Progenitor cell of endocrine pancreas (in vitro differentiated cells): ENCODE data around the gene RANBP9. TPM values are rescaled to one million over a fixed set of nuclear protein-coding genes. Genes with fewer than 3 reads are reported as not detected.
A peak's percentile ranks its signal among the peaks of the same experiment; 100 is the strongest.

Experiments used
- DNase-seq: peaks from one replicate; pipeline ENCODE4 v3.0.0; 2021; ENCODE audit warnings: low spot score; ENCODE audit not compliant: unreplicated experiment
- H3K27ac Mint-ChIP-seq: 2 replicates; pipeline ENCODE4 v1.8.0; 2021; ENCODE audit warnings: mild to moderate bottlenecking, moderate library complexity, mixed read lengths
- H3K27me3 Mint-ChIP-seq: 2 replicates; pipeline ENCODE4 v1.8.0; 2021; ENCODE audit warnings: mixed read lengths
- H3K36me3 Mint-ChIP-seq: 2 replicates; pipeline ENCODE4 v1.8.0; 2022; ENCODE audit warnings: mixed read lengths; ENCODE audit not compliant: insufficient read depth
- H3K4me1 Mint-ChIP-seq: 2 replicates; pipeline ENCODE4 v1.8.0; 2021; ENCODE audit warnings: low read depth, mixed read lengths
- H3K4me3 Mint-ChIP-seq: 2 replicates; pipeline ENCODE4 v1.8.0; 2021; ENCODE audit warnings: low read depth, mild to moderate bottlenecking, moderate library complexity, mixed read lengths
- H3K9me3 Mint-ChIP-seq: 2 replicates; pipeline ENCODE4 v1.8.0; 2021; ENCODE audit warnings: low read depth, mixed read lengths
- CTCF ChIP-seq: fragments of 200-600 bp; sonication (generic); IDR thresholded peaks from one replicate; pipeline ENCODE4 v1.5.0; 2021; ENCODE audit warnings: antibody characterized with exemption, mild to moderate bottlenecking; ENCODE audit not compliant: unreplicated experiment
- total RNA-seq: library from RNA; stranded (reverse); gene quantifications from 2 replicates; pipeline ENCODE4 v1.2.1, GENCODE V29; 2021

Gene RANBP9
- total RNA-seq, 1 donor from 2014 or later, result 58.4 TPM

GRCh38 chr6:13630499-13630898 lies 81.1 kb downstream of the RANBP9 start:
- Mint-ChIP-seq H3K9me3 (no peaks in the 10 kb centered on the region), H3K4me3 (no peak overlapping the region), H3K36me3 (peaks cover 22% of the 10 kb centered on the region), H3K27me3 (no peaks in the 10 kb centered on the region), H3K27ac (no peak overlapping the region), H3K4me1 (peaks cover 8% of the 10 kb centered on the region)
- no peak for TF ChIP-seq CTCF
- no peak for DNase-seq

- H3K36me3 Mint-ChIP-seq, result peaks cover 22% of the 10 kb centered on the region
- H3K4me1 Mint-ChIP-seq, result peaks cover 8% of the 10 kb centered on the region
- H3K4me3 Mint-ChIP-seq, result no peak overlapping the region
- H3K27me3 Mint-ChIP-seq, result no peaks in the 10 kb centered on the region
- DNase-seq, result no peak
- H3K27ac Mint-ChIP-seq, result peak overlapping the region; percentile 39
- H3K9me3 Mint-ChIP-seq, result no peaks in the 10 kb centered on the region
- TF ChIP-seq CTCF, result no peak
Measured at GRCh38 chr6:13629459-13630116, 82.0 kb downstream of the RANBP9 start.

- Mint-ChIP-seq H3K4me1 (peaks cover 5% of the 10 kb centered on the region), H3K9me3 (no peaks in the 10 kb centered on the region)
- DNase-seq, result no peak
Measured at GRCh38 chr6:13624871-13625288, 86.8 kb downstream of the RANBP9 start.

GRCh38 chr6:13617066-13617465 lies 94.6 kb downstream of the RANBP9 start:
- Mint-ChIP-seq H3K27ac (peak overlapping the region; percentile 19), H3K9me3 (no peaks in the 10 kb centered on the region), H3K4me1 (peaks cover 23% of the 10 kb centered on the region), H3K4me3 (peak overlapping the region; percentile 95), H3K36me3 (peaks cover 10% of the 10 kb centered on the region), H3K27me3 (no peaks in the 10 kb centered on the region)
- no peak for TF ChIP-seq CTCF
- DNase-seq, result no peak

More at GRCh38 chr6:13624871-13625288, 86.8 kb downstream of the RANBP9 start:
- Mint-ChIP-seq H3K27me3 (no peaks in the 10 kb centered on the region), H3K4me3 (no peak overlapping the region), H3K27ac (peak overlapping the region; percentile 22), H3K36me3 (peaks cover 12% of the 10 kb centered on the region)
- TF ChIP-seq CTCF, result peak; percentile 61

- TF ChIP-seq CTCF, result no peak
- H3K9me3 Mint-ChIP-seq, result no peaks in the 10 kb centered on the region
- no peak for DNase-seq
- peaks cover 23% of the 10 kb centered on the region for H3K4me1 Mint-ChIP-seq
- H3K4me3 Mint-ChIP-seq, result peak overlapping the region; percentile 95
- H3K27ac Mint-ChIP-seq, result peak overlapping the region; percentile 98
- H3K36me3 Mint-ChIP-seq, result peaks cover 10% of the 10 kb centered on the region
- no peaks in the 10 kb centered on the region for H3K27me3 Mint-ChIP-seq
Measured at GRCh38 chr6:13615792-13616120, 95.9 kb downstream of the RANBP9 start.
